HG02943 (cell line): ENCODE data around the gene NAALADL2.
"Not testable (repeated sequence)": the region's sequence is repeated elsewhere in the genome, so short reads cannot be mapped to it uniquely, and the experiment has no call there.

ENCODE experiments used
- ATAC-seq: cut with Tn5 transposase; IDR thresholded peaks from one replicate; pipeline ENCODE4 v1.9.1; 2021; ENCODE audit warnings: mild to moderate bottlenecking, low read depth, moderate library complexity; ENCODE audit not compliant: unreplicated experiment

Gene NAALADL2

GRCh38 chr3:175777965-175778364 lies 918.8 kb downstream of the NAALADL2 start:
- ATAC-seq: no peak

- ATAC-seq: no peak
Measured at GRCh38 chr3:175778994-175779393, 919.9 kb downstream of the NAALADL2 start.

GRCh38 chr3:175787109-175787508 lies 928.0 kb downstream of the NAALADL2 start:
- ATAC-seq: not testable (repeated sequence)

GRCh38 chr3:175792245-175792644 lies 933.1 kb downstream of the NAALADL2 start:
- ATAC-seq: no peak

GRCh38 chr3:175798326-175798725 lies 939.2 kb downstream of the NAALADL2 start:
- ATAC-seq: no peak

GRCh38 chr3:175805825-175806224 lies 946.7 kb downstream of the NAALADL2 start:
- ATAC-seq: no peak

- no peak for ATAC-seq
Measured at GRCh38 chr3:175807175-175807574, 948.0 kb downstream of the NAALADL2 start.

GRCh38 chr3:175818811-175819464 lies 959.8 kb downstream of the NAALADL2 start:
- no peak for ATAC-seq

- not testable (repeated sequence) for ATAC-seq
Measured at GRCh38 chr3:175822766-175823491, 963.8 kb downstream of the NAALADL2 start.

GRCh38 chr3:175825016-175825580 lies 966.0 kb downstream of the NAALADL2 start:
- ATAC-seq: not testable (repeated sequence)

- ATAC-seq: no peak
Measured at GRCh38 chr3:175826759-175827158, 967.6 kb downstream of the NAALADL2 start.

- ATAC-seq: not testable (repeated sequence)
Measured at GRCh38 chr3:175829809-175830208, 970.7 kb downstream of the NAALADL2 start.

GRCh38 chr3:175835763-175836162 lies 976.6 kb downstream of the NAALADL2 start:
- ATAC-seq: not testable (repeated sequence)

GRCh38 chr3:175836617-175837016 lies 977.5 kb downstream of the NAALADL2 start:
- no peak for ATAC-seq

- no peak for ATAC-seq
Measured at GRCh38 chr3:175837962-175838361, 978.8 kb downstream of the NAALADL2 start.

GRCh38 chr3:175839366-175840005 lies 980.4 kb downstream of the NAALADL2 start:
- no peak for ATAC-seq

GRCh38 chr3:175851541-175851940 lies 992.4 kb downstream of the NAALADL2 start:
- no peak for ATAC-seq

GRCh38 chr3:175852560-175852959 lies 993.4 kb downstream of the NAALADL2 start:
- no peak for ATAC-seq

- ATAC-seq: no peak
Measured at GRCh38 chr3:175857666-175858270, 998.6 kb downstream of the NAALADL2 start.
